ENCODE measurements around the gene TRPC6.

DNA sequence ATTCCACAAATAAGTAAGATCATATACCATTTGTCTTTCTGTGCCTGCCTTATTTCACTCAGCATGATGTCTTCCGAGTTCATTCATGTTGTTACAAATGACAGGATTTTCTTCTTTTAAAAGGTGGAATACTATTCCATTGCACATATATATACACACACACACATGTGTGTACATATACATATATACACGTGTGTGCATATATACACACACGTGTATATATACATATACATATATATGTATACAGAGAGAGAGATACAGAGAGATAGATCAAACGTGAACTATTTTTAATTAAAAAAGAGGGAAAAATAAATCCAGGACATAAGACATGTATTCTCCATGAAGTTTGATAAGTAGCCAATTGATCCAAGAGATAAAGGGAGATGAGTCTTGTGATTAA lies 108.1 kb downstream of the TRPC6 start:
- TF ChIP-seq CSDE1 (IDR thresholded peaks at IDR 0.05): no peak
- TF ChIP-seq, protein P1, sequence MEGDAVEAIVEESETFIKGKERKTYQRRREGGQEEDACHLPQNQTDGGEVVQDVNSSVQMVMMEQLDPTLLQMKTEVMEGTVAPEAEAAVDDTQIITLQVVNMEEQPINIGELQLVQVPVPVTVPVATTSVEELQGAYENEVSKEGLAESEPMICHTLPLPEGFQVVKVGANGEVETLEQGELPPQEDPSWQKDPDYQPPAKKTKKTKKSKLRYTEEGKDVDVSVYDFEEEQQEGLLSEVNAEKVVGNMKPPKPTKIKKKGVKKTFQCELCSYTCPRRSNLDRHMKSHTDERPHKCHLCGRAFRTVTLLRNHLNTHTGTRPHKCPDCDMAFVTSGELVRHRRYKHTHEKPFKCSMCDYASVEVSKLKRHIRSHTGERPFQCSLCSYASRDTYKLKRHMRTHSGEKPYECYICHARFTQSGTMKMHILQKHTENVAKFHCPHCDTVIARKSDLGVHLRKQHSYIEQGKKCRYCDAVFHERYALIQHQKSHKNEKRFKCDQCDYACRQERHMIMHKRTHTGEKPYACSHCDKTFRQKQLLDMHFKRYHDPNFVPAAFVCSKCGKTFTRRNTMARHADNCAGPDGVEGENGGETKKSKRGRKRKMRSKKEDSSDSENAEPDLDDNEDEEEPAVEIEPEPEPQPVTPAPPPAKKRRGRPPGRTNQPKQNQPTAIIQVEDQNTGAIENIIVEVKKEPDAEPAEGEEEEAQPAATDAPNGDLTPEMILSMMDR (IDR thresholded peaks at IDR 0.05 in 2 of 3, conservative IDR thresholded peaks at IDR 0.05 in 1 of 3; ENCODE audit: insufficient read depth in 2 of 3, low read depth in 1 of 3, low read length in 3 of 3): no peak
- TF ChIP-seq ZKSCAN1 (IDR thresholded peaks at IDR 0.05; ENCODE audit: low read depth, low read length): no peak
- TF ChIP-seq, protein P2, sequence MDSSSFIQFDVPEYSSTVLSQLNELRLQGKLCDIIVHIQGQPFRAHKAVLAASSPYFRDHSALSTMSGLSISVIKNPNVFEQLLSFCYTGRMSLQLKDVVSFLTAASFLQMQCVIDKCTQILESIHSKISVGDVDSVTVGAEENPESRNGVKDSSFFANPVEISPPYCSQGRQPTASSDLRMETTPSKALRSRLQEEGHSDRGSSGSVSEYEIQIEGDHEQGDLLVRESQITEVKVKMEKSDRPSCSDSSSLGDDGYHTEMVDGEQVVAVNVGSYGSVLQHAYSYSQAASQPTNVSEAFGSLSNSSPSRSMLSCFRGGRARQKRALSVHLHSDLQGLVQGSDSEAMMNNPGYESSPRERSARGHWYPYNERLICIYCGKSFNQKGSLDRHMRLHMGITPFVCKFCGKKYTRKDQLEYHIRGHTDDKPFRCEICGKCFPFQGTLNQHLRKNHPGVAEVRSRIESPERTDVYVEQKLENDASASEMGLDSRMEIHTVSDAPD (CRISPR knock-in tag; IDR thresholded peaks at IDR 0.05): no peak
- TF ChIP-seq KDM4B (IDR thresholded peaks at IDR 0.05; ENCODE audit: borderline replicate concordance in 2 of 2, low read depth in 1 of 2): no peak
- TF ChIP-seq ZNF764 (CRISPR knock-in tag; IDR thresholded peaks at IDR 0.05; ENCODE audit: low read depth): no peak
- no peak for TF ChIP-seq ZNF274 (IDR thresholded peaks at IDR 0.05; ENCODE audit: borderline replicate concordance, low read depth, low read length)

Measured in K562 (cell line).